Erythroblast (primary cell): ENCODE results near the gene CACNB4.

Source experiments
- GATA1 ChIP-seq: IDR thresholded peaks from 2 replicates; pipeline ENCODE4 v1.6.1; 2011; ENCODE audit warnings: low read depth, mild to moderate bottlenecking, control low read depth, low read length, moderate library complexity
- POLR2A ChIP-seq: IDR thresholded peaks from 2 replicates; pipeline ENCODE4 v1.6.1; 2011; ENCODE audit warnings: mild to moderate bottlenecking, low read length

DNA sequence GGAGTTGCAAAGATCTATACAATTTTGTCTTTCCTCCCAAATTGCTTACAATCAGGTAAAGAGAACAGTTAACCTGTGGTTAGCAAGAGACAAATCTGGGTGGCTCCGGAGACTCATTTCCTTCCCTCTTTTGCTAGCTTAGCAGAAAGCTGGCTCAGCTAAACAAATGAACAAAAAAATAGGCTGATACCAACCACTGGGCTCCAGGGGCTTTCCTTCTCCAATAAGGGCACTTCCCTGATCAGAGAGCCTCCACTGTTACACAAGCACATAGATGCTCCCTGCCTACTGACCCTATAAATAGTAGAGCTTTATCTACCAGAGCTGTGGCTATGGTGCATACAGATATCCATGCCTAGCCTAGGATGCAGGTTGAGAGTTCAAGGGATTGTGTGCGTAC, 180.5 kb downstream of the CACNB4 start:
- TF ChIP-seq POLR2A (no peak), GATA1 (no peak)
